K562 treated with DMSO at 1 percent for 48 hours (cell line): ENCODE results near the gene FEN1. TPM values are rescaled to one million over a fixed set of nuclear protein-coding genes. Genes with fewer than 3 reads are reported as not detected.

Experiments used
- total RNA-seq: library from RNA; unstranded; fragments of 300-600 nt; gene quantifications from 2 replicates; pipeline ENCODE4 v1.2.3, GENCODE V29; 2022; ENCODE audit warnings: low replicate concordance; ENCODE audit errors: extremely low read depth

The FEN1 gene, protein sequence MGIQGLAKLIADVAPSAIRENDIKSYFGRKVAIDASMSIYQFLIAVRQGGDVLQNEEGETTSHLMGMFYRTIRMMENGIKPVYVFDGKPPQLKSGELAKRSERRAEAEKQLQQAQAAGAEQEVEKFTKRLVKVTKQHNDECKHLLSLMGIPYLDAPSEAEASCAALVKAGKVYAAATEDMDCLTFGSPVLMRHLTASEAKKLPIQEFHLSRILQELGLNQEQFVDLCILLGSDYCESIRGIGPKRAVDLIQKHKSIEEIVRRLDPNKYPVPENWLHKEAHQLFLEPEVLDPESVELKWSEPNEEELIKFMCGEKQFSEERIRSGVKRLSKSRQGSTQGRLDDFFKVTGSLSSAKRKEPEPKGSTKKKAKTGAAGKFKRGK
- total RNA-seq, result not detected in 2 replicates

GRCh38 chr11:61792310-61793082 lies at the start of gene FEN1, which contains the start of gene TMEM258:
Gene FEN1 (plus strand): TSS chr11:61792911. CDS start chr11:61795362, 2,451 bp downstream.
Gene TMEM258 (minus strand): TSS chr11:61792599. CDS start chr11:61792558, 41 bp downstream.

DNA sequence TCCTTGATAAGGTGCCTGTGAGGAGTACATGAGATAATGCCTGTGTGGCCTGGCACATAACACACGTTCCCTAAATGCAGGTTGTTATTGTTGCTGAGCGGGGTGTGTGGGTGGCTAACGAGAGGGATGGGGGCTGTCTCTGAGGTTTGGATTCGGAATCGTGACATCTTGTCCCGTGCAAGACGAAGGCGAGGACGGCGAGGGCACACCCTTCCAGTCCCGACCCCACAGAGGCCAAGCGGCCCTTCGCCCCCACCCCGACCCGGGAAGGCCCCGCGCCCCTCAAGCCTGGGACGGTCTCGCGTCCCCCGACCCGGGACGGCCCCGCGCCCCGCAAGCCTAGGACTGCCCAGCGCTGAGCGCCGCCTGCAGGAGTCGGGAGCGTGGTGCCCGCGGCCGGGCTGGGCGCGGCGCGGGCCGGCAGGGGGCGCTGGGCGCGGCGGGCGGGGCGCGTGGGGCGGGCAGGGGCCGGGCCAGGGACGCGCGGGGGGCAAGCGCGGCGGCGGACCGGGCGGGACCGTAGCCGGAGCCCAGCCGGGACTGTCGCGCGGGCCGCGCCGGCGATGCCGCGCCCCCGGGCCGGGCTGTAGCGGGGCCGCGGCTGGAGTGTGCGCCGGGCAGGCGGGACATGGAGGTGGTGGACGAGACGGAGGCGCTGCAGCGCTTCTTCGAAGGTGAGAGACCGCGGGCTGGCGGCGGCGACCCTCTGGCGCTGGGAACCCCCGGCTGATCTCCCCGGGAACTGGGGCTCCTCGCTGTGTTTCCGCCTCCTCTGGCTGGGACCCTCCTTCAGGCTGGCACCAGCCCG lies 40.4 kb upstream of the FEN1 start, which contains the start of gene MYRF:
MYRF (plus strand) TSS at position 520 of the 808 bp plus-strand sequence; CDS start at position 629, 109 bp downstream.

GRCh38 chr11:61816736-61817455 lies 24.2 kb downstream of the FEN1 start, which contains the start of gene FADS1:
Gene FADS1 (minus strand): TSS chr11:61817003. CDS start chr11:61816929, 74 bp downstream.

DNA sequence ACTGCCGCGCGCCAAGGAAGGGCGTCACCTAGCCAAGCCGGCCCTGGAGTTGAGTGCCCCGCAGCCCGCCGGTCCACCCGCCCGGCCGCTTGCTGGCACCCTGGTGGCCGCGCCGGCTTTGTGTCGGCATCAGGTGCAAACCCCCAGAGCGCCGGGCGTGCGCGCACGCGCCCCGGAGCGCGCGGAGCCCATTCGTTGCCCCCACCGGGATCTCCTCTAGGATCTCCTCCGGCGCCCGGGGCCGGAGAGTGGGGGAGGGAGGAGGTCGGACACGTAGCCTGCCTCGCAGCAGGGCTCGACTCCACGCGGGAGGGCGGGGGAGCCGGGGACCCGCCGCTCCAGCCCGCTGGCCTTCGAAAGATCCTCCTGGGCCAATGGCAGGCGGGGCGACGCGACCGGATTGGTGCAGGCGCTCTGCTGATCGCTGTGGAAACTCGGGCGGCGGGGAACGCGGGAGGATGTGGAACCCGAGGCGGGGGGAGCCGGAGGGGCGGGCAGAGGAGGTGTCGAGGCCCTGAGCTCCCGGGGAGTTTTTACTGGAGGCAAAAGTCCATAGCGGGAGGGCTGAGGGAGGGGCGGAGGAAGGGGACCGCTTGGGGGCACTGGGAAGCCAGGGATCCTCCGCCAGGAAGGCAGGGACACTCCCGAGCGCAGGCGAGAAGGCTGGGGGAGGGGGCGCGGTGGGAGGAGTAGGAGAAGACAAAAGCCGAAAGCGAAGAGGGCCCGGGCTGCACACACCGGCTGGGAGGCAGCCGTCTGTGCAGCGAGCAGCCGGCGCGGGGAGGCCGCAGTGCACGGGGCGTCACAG lies 35.1 kb downstream of the FEN1 start, which contains the start of gene FADS2:
FADS2 (plus strand) TSS at position 730 of the 808 bp plus-strand sequence. CDS start 91 bp downstream, outside the sequence.

Other genes with a start within 250 kb of the FEN1 start
- not detected in 2 replicates for gene SYT7, start 211.8 kb upstream of the FEN1 start, total RNA-seq
- gene DAGLA, start 112.5 kb upstream of the FEN1 start, total RNA-seq, result not detected in 2 replicates
- gene MYRF, start 40.3 kb upstream of the FEN1 start, total RNA-seq, result not detected in 2 replicates
- not detected in 2 replicates for gene TMEM258, start 312 bp upstream of the FEN1 start, total RNA-seq
- gene FADS1, start 24.1 kb downstream of the FEN1 start, total RNA-seq, result not detected in 2 replicates
- not detected in 2 replicates for gene FADS2, start 35.4 kb downstream of the FEN1 start, total RNA-seq
- not detected in 2 replicates for gene FADS3, start 98.6 kb downstream of the FEN1 start, total RNA-seq
- not detected in 2 replicates for gene RAB3IL1, start 124.7 kb downstream of the FEN1 start, total RNA-seq
- not detected in 2 replicates for gene BEST1, start 157.4 kb downstream of the FEN1 start, total RNA-seq
- 6,011 and 10,945 TPM in 2 replicates for gene FTH1, start 174.7 kb downstream of the FEN1 start, total RNA-seq